Trophoblast cell (in vitro differentiated cells and primary cell): ENCODE results near the gene GIGYF2.

Experiments used
- DNase-seq, 2 donors: peaks; one replicate each; pipeline ENCODE4 v3.0.0-alpha.2; 2016
- H2AFZ ChIP-seq: 2 replicates; pipeline ENCODE4 v1.6.1; 2013; ENCODE audit warnings: low read length, moderate library complexity, mild to moderate bottlenecking; ENCODE audit not compliant: insufficient read depth, poor library complexity
- H2AK5ac ChIP-seq: 2 replicates; pipeline ENCODE4 v1.6.1; 2013; ENCODE audit warnings: mild to moderate bottlenecking, low read length
- H2BK120ac ChIP-seq: 2 replicates; pipeline ENCODE4 v1.6.1; 2013; ENCODE audit warnings: low read length, mild to moderate bottlenecking, moderate library complexity; ENCODE audit not compliant: insufficient read depth, poor library complexity
- H2BK12ac ChIP-seq: 2 replicates; pipeline ENCODE4 v1.6.1; 2013; ENCODE audit warnings: mild to moderate bottlenecking, low read length, moderate library complexity
- H2BK5ac ChIP-seq: 2 replicates; pipeline ENCODE4 v1.6.1; 2013; ENCODE audit warnings: low read length, low read depth, moderate library complexity, mild to moderate bottlenecking; ENCODE audit not compliant: poor library complexity
- H3K14ac ChIP-seq: 2 replicates; pipeline ENCODE4 v1.6.1; 2013; ENCODE audit warnings: mild to moderate bottlenecking, low read length
- H3K18ac ChIP-seq: 2 replicates; pipeline ENCODE4 v1.6.1; 2013; ENCODE audit warnings: mild to moderate bottlenecking, low read length
- H3K23ac ChIP-seq: 2 replicates; pipeline ENCODE4 v1.6.1; 2013; ENCODE audit warnings: low read length
- H3K27ac ChIP-seq: 2 replicates; pipeline ENCODE4 v1.5.1; 2013; ENCODE audit warnings: low read depth, mild to moderate bottlenecking, inconsistent platforms, low read length, moderate library complexity
- H3K27me3 ChIP-seq: 2 replicates; pipeline ENCODE4 v1.6.1; 2013; ENCODE audit warnings: inconsistent platforms, mild to moderate bottlenecking, low read length, moderate library complexity; ENCODE audit not compliant: insufficient read depth
- H3K36me3 ChIP-seq, 2 experiments: 1 replicate in 1 of 2; 2 replicates in 1 of 2; pipeline ENCODE4 v1.6.1; 2013; ENCODE audit warnings: low read length in 2 of 2, mild to moderate bottlenecking in 2 of 2, moderate library complexity in 1 of 2; ENCODE audit not compliant: insufficient read depth in 2 of 2, control insufficient read depth in 1 of 2
- H3K4ac ChIP-seq: 2 replicates; pipeline ENCODE4 v1.6.1; 2013; ENCODE audit warnings: low read depth, mild to moderate bottlenecking, low read length, moderate library complexity
- H3K4me1 ChIP-seq, 2 experiments: 1 replicate in 1 of 2; 2 replicates in 1 of 2; pipeline ENCODE4 v1.6.1; 2013; ENCODE audit warnings: low read length in 2 of 2, mild to moderate bottlenecking in 2 of 2, moderate library complexity in 1 of 2; ENCODE audit not compliant: insufficient read depth in 2 of 2, control insufficient read depth in 1 of 2
- H3K4me2 ChIP-seq: 2 replicates; pipeline ENCODE4 v1.6.1; 2013; ENCODE audit warnings: inconsistent platforms, mild to moderate bottlenecking, low read length, moderate library complexity
- H3K4me3 ChIP-seq: 2 replicates; pipeline ENCODE4 v1.5.1; 2013; ENCODE audit warnings: mild to moderate bottlenecking, low read depth, low read length, inconsistent platforms
- H3K79me1 ChIP-seq: one replicate; pipeline ENCODE4 v1.6.1; 2013; ENCODE audit warnings: low read length
- H3K79me2 ChIP-seq: 2 replicates; pipeline ENCODE4 v1.6.1; 2013; ENCODE audit warnings: low read length, mild to moderate bottlenecking; ENCODE audit not compliant: control insufficient read depth, insufficient read depth, poor library complexity
- H3K9ac ChIP-seq: 2 replicates; pipeline ENCODE4 v1.6.1; 2013; ENCODE audit warnings: mild to moderate bottlenecking, low read length
- H3K9me3 ChIP-seq: 2 replicates; pipeline ENCODE4 v1.6.1; 2013; ENCODE audit warnings: low read depth, mild to moderate bottlenecking, control low read depth, inconsistent platforms, low read length; ENCODE audit not compliant: insufficient read depth
- H4K12ac ChIP-seq: 2 replicates; pipeline ENCODE4 v1.6.1; 2013; ENCODE audit warnings: low read depth, mild to moderate bottlenecking, low read length, moderate library complexity
- H4K8ac ChIP-seq: 2 replicates; pipeline ENCODE4 v1.6.1; 2013; ENCODE audit warnings: low read depth, mild to moderate bottlenecking, low read length, moderate library complexity
- H4K91ac ChIP-seq: one replicate; pipeline ENCODE4 v1.6.1; 2013; ENCODE audit warnings: low read depth, mild to moderate bottlenecking, low read length, moderate library complexity
- WGBS: extraction: QIAGEN DNeasy Blood & Tissue Kit; methylation state at CpG from one replicate; pipeline ENCODE4 v1.1.7; 2013; ENCODE audit warnings: missing lambda C conversion rate; ENCODE audit not compliant: insufficient read length, insufficient coverage; ENCODE audit errors: extremely low coverage; 5-methylcytosine and 5-hydroxymethylcytosine counted together

Gene GIGYF2

DNA sequence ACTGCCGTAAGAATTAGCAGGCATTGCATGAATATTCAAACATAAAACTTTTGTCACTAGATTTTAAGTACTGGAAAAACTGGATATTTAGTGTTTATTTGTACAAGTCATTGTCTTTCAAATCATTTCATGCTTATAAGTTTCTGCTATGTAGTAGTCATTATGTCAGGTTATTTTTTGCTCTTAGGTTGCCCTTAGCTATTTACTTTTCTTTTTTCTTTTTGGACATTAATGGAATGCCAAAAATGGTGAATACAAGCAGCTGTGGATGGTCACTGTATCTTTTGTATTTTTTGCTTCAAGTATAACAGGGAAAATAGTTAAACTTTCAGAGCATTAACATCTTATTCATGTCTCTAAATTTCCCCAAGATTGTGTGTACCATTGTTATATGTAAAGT lies 97.8 kb downstream of the GIGYF2 start:
- H3K79me1 ChIP-seq, result no peaks in the 10 kb centered on the region
- no peak overlapping the region for H3K18ac ChIP-seq
- no peak overlapping the region for H2BK12ac ChIP-seq
- no peak overlapping the region for H4K12ac ChIP-seq
- no peak overlapping the region for H3K27ac ChIP-seq
- H3K4me3 ChIP-seq, result no peak overlapping the region
- no peak overlapping the region for H3K14ac ChIP-seq
- H3K27me3 ChIP-seq, result no peaks in the 10 kb centered on the region
- no peak overlapping the region for H4K8ac ChIP-seq
- H3K9me3 ChIP-seq, result no peaks in the 10 kb centered on the region
- DNase-seq, result no peak
- WGBS, result no CpG with 5 or more reads among the region's 1 CpG
- H4K91ac ChIP-seq, result no peak overlapping the region
- no peak overlapping the region for H3K4ac ChIP-seq
- no peak overlapping the region for H2BK120ac ChIP-seq
- no peaks in the 10 kb centered on the region for H3K4me1 ChIP-seq
- H2AK5ac ChIP-seq, result no peak overlapping the region
- no peak overlapping the region for H2AFZ ChIP-seq
- H3K36me3 ChIP-seq, result peaks cover 9 to 27% of the 10 kb centered on the region in 2 experiments
- no peak overlapping the region for H3K4me2 ChIP-seq
- no peak overlapping the region for H3K23ac ChIP-seq
- no peaks in the 10 kb centered on the region for H3K79me2 ChIP-seq
- H3K9ac ChIP-seq, result no peak overlapping the region
- no peak overlapping the region for H2BK5ac ChIP-seq

DNA sequence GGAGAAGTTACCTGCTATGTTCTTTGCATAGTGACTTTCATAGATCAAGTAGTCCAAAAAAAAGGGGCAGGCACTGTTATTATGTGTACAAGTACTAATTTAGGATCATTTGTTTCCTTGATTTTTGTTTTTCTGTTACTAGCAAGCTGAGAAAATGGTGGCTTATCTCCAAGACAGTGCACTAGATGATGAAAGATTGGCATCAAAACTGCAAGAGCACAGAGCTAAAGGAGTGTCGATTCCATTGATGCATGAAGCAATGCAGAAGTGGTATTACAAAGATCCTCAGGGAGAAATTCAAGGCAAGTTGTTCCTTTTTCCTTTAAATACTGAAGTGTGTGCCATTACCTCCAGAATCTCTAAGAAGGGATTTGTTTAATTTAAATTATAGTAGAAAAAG lies 98.8 kb downstream of the GIGYF2 start:
- Histone ChIP-seq H3K23ac (no peak overlapping the region), H2BK12ac (no peak overlapping the region), H2AK5ac (no peak overlapping the region), H3K4me1 (no peaks in the 10 kb centered on the region), H4K91ac (no peak overlapping the region), H3K79me1 (no peaks in the 10 kb centered on the region), H3K27me3 (no peaks in the 10 kb centered on the region), H3K9ac (no peak overlapping the region), H3K9me3 (no peaks in the 10 kb centered on the region), H3K14ac (no peak overlapping the region), H3K4ac (no peak overlapping the region), H3K27ac (no peak overlapping the region), H4K12ac (no peak overlapping the region), H3K18ac (no peak overlapping the region), H3K79me2 (no peaks in the 10 kb centered on the region), H4K8ac (no peak overlapping the region), H2AFZ (no peak overlapping the region), H3K4me3 (no peak overlapping the region), H3K4me2 (no peak overlapping the region), H2BK5ac (no peak overlapping the region), H3K36me3 (peaks cover 7 to 25% of the 10 kb centered on the region in 2 experiments), H2BK120ac (no peak overlapping the region)
- no peak for DNase-seq
- WGBS, result no CpG with 5 or more reads among the region's 1 CpG

DNA sequence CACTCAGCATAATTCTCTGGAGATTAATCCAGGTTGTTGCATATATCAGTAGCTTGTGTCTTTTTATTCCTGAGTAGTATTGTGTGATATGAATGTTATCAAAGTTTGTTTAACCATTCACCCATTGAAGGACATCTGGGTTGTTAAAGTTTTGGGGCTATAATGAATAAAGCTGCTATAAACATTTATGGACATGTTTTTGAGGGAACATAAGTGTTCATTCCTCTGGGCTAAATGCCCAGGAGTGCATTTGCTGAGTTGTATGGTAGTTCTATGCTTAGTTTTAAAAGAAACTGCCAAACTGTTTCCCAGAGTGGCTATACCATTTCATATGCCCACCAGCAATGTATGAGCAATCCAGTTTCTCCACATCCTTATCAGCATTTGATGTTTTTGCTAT lies 101.1 kb downstream of the GIGYF2 start:
- Histone ChIP-seq H4K8ac (no peak overlapping the region), H3K4me3 (no peak overlapping the region), H3K4ac (no peak overlapping the region), H3K4me2 (no peak overlapping the region), H3K14ac (no peak overlapping the region), H3K9ac (no peak overlapping the region), H3K79me1 (no peaks in the 10 kb centered on the region), H3K27ac (no peak overlapping the region), H2BK5ac (no peak overlapping the region), H3K18ac (no peak overlapping the region), H4K12ac (no peak overlapping the region), H3K9me3 (no peaks in the 10 kb centered on the region), H4K91ac (no peak overlapping the region), H3K23ac (no peak overlapping the region), H3K27me3 (no peaks in the 10 kb centered on the region), H2AFZ (no peak overlapping the region), H2BK120ac (no peak overlapping the region), H2AK5ac (no peak overlapping the region), H2BK12ac (no peak overlapping the region), H3K79me2 (no peaks in the 10 kb centered on the region), H3K4me1 (no peaks in the 10 kb centered on the region), H3K36me3 (peaks cover 9 to 14% of the 10 kb centered on the region in 2 experiments)
- DNase-seq, result no peak

DNA sequence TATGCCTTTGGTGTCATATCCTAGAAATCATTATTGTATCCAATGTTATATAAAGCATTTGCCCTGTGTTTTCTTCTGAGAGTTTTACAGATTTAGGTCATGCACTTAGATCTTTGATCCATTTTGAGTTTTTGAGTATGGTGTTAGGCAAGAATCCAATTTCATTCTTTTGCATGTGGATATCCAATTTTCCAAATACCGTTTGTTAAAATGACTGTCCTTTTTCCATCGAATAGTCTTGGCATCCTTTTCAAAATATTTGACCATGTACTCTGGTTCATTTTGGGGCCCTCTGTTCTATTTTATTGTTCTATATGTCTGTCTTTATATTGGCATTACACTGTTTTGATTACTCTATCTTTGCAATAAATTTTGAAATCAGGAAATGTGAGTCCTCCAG lies 103.0 kb downstream of the GIGYF2 start:
- Histone ChIP-seq H4K12ac (no peak overlapping the region), H3K9ac (no peak overlapping the region), H4K91ac (no peak overlapping the region), H2BK120ac (no peak overlapping the region), H2AFZ (no peak overlapping the region), H3K36me3 (peaks cover 9 to 11% of the 10 kb centered on the region in 2 experiments), H3K27me3 (no peaks in the 10 kb centered on the region), H4K8ac (no peak overlapping the region), H3K4me3 (no peak overlapping the region), H3K79me1 (no peaks in the 10 kb centered on the region), H3K4me2 (no peak overlapping the region), H3K4ac (no peak overlapping the region), H3K27ac (no peak overlapping the region), H3K23ac (no peak overlapping the region), H3K4me1 (no peaks in the 10 kb centered on the region), H2AK5ac (no peak overlapping the region), H3K14ac (no peak overlapping the region), H3K9me3 (no peaks in the 10 kb centered on the region), H2BK12ac (no peak overlapping the region), H3K79me2 (no peaks in the 10 kb centered on the region), H3K18ac (no peak overlapping the region), H2BK5ac (no peak overlapping the region)
- no CpG with 5 or more reads among the region's 2 CpGs for WGBS
- no peak for DNase-seq
